K562 (cell line): ENCODE results near the gene PPP2R2B.

Experiments used
- CHD1 ChIP-seq: fragments of 200-600 bp; sonication (generic); IDR thresholded peaks from one replicate; pipeline ENCODE4 v1.6.1; 2012; ENCODE audit warnings: mild to moderate bottlenecking, moderate library complexity, low read length, inconsistent platforms
- CTCF ChIP-seq, 3 experiments: IDR thresholded peaks in 2 of 3; conservative IDR thresholded peaks in 1 of 3; 2 replicates each; pipeline ENCODE4 v1.5.1; 2011 to 2012; ENCODE audit warnings: low read length in 3 of 3, mild to moderate bottlenecking in 3 of 3, control low read depth in 2 of 3, improper control_type of control experiment in 1 of 3, inconsistent platforms in 1 of 3, low read depth in 1 of 3, mixed read lengths in 1 of 3, moderate library complexity in 1 of 3; ENCODE audit not compliant: insufficient read depth in 2 of 3
- ELK3 ChIP-seq: fragments of 450-650 bp; formaldehyde crosslinking; IDR thresholded peaks from 2 replicates; pipeline ENCODE4 v1.4.0; 2020; ENCODE audit warnings: mild to moderate bottlenecking
- ETV6 ChIP-seq, 3 experiments: fragments of 150-350 bp in 1 of 3; sonication (generic) in 1 of 3; formaldehyde crosslinking in 1 of 3; IDR thresholded peaks; 2 replicates each; pipeline versions ENCODE4 v1.6.1 to v1.8.0; 2014 to 2022; ENCODE audit warnings: borderline replicate concordance in 2 of 3, low read depth in 2 of 3, antibody characterized with exemption in 1 of 3, low read length in 1 of 3, mild to moderate bottlenecking in 1 of 3, missing genetic modification reagents in 1 of 3
- USF2 ChIP-seq: sonication (generic); formaldehyde crosslinking; IDR thresholded peaks from 2 replicates; pipeline ENCODE4 v1.5.0; 2020; ENCODE audit warnings: missing genetic modification reagents
- ZBTB33 ChIP-seq: sonication (generic); formaldehyde crosslinking; IDR thresholded peaks from 2 replicates; pipeline ENCODE4 v1.8.1; 2023; ENCODE audit warnings: mild to moderate bottlenecking, missing genetic modification reagents

GRCh38 chr5:146544232-146544631 is 334.3 kb downstream of the PPP2R2B start:
- no peak for TF ChIP-seq CHD1
- no peak for TF ChIP-seq CTCF (IDR thresholded peaks at IDR 0.05 in 2 of 3, conservative IDR thresholded peaks at IDR 0.05 in 1 of 3; ENCODE audit: insufficient read depth in 2 of 3, low read depth in 1 of 3, low read length in 3 of 3)
- TF ChIP-seq ELK3: no peak
- no peak for TF ChIP-seq ETV6 (IDR thresholded peaks at IDR 0.05; ENCODE audit: borderline replicate concordance in 1 of 2, low read depth in 2 of 2, low read length in 1 of 2)
- no peak for TF ChIP-seq ETV6 (CRISPR knock-in tag; IDR thresholded peaks at IDR 0.05; ENCODE audit: borderline replicate concordance)
- TF ChIP-seq USF2: no peak
- TF ChIP-seq ZBTB33: no peak
